SK-N-MC (cell line): ENCODE results near the gene CHN1.

Experiments
- DNase-seq: peaks from one replicate; pipeline ENCODE4 v3.0.0-alpha.2; 2011; ENCODE audit warnings: low read depth, low spot score
- H3K27ac ChIP-seq: fragments of 200-600 bp; sonication (generic); 2 replicates; pipeline ENCODE4 v1.5.1; 2016; ENCODE audit warnings: mixed run types
- H3K36me3 ChIP-seq: fragments of 200-600 bp; sonication (generic); 2 replicates; pipeline ENCODE4 v1.6.1; 2017; ENCODE audit warnings: antibody characterized with exemption, low read length, mixed read lengths; ENCODE audit not compliant: insufficient read depth
- H3K4me3 ChIP-seq: fragments of 200-600 bp; sonication (generic); 2 replicates; pipeline ENCODE4 v1.5.1; 2016
- H3K9ac ChIP-seq: fragments of 200-600 bp; sonication (generic); 2 replicates; pipeline ENCODE4 v1.8.0; 2017; ENCODE audit warnings: mixed run types, mixed read lengths; ENCODE audit not compliant: insufficient read length
- H3K9me3 ChIP-seq: fragments of 200-600 bp; sonication (generic); 2 replicates; pipeline ENCODE4 v1.6.1; 2017; ENCODE audit warnings: low read depth, mild to moderate bottlenecking, antibody characterized with exemption, low read length, moderate library complexity, mixed read lengths
- EZH2 ChIP-seq: fragments of 200-600 bp; sonication (generic); IDR thresholded peaks from one replicate; pipeline ENCODE4 v1.6.1; 2017; ENCODE audit warnings: antibody characterized with exemption
- FOXP2 ChIP-seq: optimal IDR thresholded peaks from 2 replicates; pipeline ENCODE3; 2011; ENCODE audit warnings: mild to moderate bottlenecking, moderate library complexity; ENCODE audit not compliant: insufficient read depth; ENCODE audit errors: extremely low read length, control extremely low read depth
- POLR2AphosphoS5 ChIP-seq: IDR thresholded peaks from 2 replicates; pipeline ENCODE4 v1.6.1; 2012; ENCODE audit warnings: mild to moderate bottlenecking, low read depth, low read length, borderline replicate concordance

The CHN1 gene

GRCh38 chr2:175001566-175001965 is 3.6 kb downstream of the CHN1 start:
- H3K36me3 ChIP-seq, result no peaks in the 10 kb centered on the region
- H3K9ac ChIP-seq, result no peak overlapping the region
- H3K9me3 ChIP-seq, result no peaks in the 10 kb centered on the region
- no peak overlapping the region for H3K27ac ChIP-seq
- DNase-seq, result no peak
- TF ChIP-seq FOXP2 (no peak), POLR2AphosphoS5 (no peak), EZH2 (no peak)
- H3K4me3 ChIP-seq, result no peak overlapping the region

GRCh38 chr2:174997110-174997509 is 8.1 kb downstream of the CHN1 start:
- no peak overlapping the region for H3K4me3 ChIP-seq
- H3K36me3 ChIP-seq, result no peaks in the 10 kb centered on the region
- no peak for DNase-seq
- TF ChIP-seq EZH2 (no peak), POLR2AphosphoS5 (no peak), FOXP2 (no peak)
- no peaks in the 10 kb centered on the region for H3K9me3 ChIP-seq
- no peak overlapping the region for H3K27ac ChIP-seq
- H3K9ac ChIP-seq, result no peak overlapping the region

DNA sequence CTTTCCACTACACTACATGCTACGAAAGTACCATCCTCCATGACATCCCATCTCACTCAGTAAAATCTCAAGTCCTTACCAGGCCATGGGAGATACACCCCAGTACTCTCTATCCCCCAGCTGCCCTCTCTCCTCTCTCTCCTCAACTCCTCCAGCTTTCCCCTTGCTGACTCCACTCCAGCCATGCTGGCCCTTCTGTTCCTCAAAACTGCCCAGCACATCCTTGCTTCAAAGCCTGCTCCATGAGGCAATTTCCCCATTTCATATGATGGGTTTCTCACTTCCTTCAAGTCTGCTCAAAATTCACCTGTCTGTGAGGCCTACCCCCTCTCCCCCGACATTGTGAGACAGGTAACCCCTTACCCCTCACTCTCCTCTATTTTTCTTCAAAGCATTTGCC is 8.6 kb downstream of the CHN1 start:
- no peaks in the 10 kb centered on the region for H3K9me3 ChIP-seq
- no peak overlapping the region for H3K27ac ChIP-seq
- DNase-seq, result no peak
- H3K9ac ChIP-seq, result no peak overlapping the region
- H3K4me3 ChIP-seq, result no peak overlapping the region
- H3K36me3 ChIP-seq, result no peaks in the 10 kb centered on the region
- TF ChIP-seq FOXP2 (no peak), EZH2 (no peak), POLR2AphosphoS5 (no peak)

DNA sequence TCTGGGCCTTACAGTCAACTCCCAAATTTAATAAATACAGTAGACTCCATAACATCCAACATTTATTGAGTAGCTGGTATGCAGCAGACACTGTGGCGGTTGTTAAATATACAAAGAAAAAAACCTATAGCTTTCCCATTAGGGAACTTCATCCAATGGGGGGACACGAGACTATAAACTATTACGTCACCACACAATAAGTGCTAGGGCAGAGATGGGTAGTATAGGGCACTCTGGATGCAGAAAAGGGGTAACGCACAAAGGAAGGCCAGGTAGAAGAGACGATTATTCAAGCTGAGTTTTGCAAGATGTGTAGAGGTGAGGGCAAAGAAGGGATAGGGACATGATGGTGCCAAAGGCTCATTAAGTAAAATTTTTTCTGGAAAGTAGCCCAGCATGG is 10.8 kb downstream of the CHN1 start:
- Histone ChIP-seq H3K36me3 (no peaks in the 10 kb centered on the region), H3K27ac (no peak overlapping the region), H3K9me3 (no peaks in the 10 kb centered on the region), H3K4me3 (no peak overlapping the region), H3K9ac (no peak overlapping the region)
- DNase-seq, result no peak
- TF ChIP-seq EZH2, result no peak
- TF ChIP-seq POLR2AphosphoS5, result no peak
- no peak for TF ChIP-seq FOXP2

GRCh38 chr2:174992886-174993285 is 12.3 kb downstream of the CHN1 start:
- Histone ChIP-seq H3K27ac (no peak overlapping the region), H3K36me3 (no peaks in the 10 kb centered on the region), H3K4me3 (no peak overlapping the region), H3K9me3 (no peaks in the 10 kb centered on the region), H3K9ac (no peak overlapping the region)
- no peak for DNase-seq
- TF ChIP-seq EZH2 (no peak), POLR2AphosphoS5 (no peak)

- TF ChIP-seq FOXP2 (no peak), EZH2 (no peak)
- H3K4me3 ChIP-seq, result no peak overlapping the region
- no peaks in the 10 kb centered on the region for H3K9me3 ChIP-seq
- no peak overlapping the region for H3K9ac ChIP-seq
- no peaks in the 10 kb centered on the region for H3K36me3 ChIP-seq
- no peak for DNase-seq
- H3K27ac ChIP-seq, result no peak overlapping the region
These were observed 19.6 kb downstream of the CHN1 start for GRCh38 chr2:174985614-174986013.

- H3K9ac ChIP-seq, result no peak overlapping the region
- TF ChIP-seq POLR2AphosphoS5 (no peak), EZH2 (no peak), FOXP2 (no peak)
- H3K27ac ChIP-seq, result no peak overlapping the region
- no peak for DNase-seq
- H3K9me3 ChIP-seq, result no peaks in the 10 kb centered on the region
- no peaks in the 10 kb centered on the region for H3K36me3 ChIP-seq
- no peak overlapping the region for H3K4me3 ChIP-seq
These were observed 20.6 kb downstream of the CHN1 start for GRCh38 chr2:174984561-174984960.

DNA sequence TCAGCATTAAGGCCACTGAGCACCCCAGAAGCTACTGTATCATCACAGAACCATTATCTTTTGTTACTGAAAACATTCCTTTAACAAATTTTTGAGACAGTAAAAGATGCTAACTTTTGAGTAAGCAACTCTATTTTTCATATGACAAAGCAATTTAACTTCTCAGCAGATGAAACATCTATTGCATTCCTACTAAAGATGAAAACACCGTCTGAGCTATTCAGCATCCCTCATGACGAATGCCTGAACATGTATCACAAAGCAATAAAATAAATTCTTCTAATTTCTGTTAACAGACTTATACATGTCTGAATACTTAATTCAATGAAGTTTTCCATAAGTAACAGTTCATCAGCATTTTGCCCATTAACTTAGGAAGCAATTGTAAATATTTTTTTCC is 23.9 kb downstream of the CHN1 start:
- no peak overlapping the region for H3K9ac ChIP-seq
- no peaks in the 10 kb centered on the region for H3K9me3 ChIP-seq
- no peak overlapping the region for H3K27ac ChIP-seq
- no peaks in the 10 kb centered on the region for H3K36me3 ChIP-seq
- no peak for DNase-seq
- no peak overlapping the region for H3K4me3 ChIP-seq
- TF ChIP-seq POLR2AphosphoS5, result no peak
- TF ChIP-seq FOXP2, result no peak
- TF ChIP-seq EZH2, result no peak

DNA sequence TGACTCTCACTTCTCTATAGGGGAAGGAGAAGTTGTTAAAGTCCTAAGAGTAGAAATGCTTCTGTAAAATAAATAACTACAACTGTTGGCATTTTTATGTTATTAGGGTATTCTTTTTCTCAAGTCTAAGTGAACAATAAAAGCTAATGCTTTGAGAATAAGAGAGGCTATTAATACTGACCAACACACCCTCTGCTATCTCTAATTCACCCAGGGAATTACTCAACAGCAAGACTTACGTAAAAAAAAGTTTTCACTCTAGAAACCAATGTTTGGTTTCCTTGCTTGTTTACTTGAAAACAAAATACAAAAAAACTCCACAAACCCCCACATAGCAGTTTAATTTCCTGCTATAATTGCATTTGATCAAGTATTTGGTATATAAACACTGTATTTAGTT is 25.2 kb downstream of the CHN1 start:
- DNase-seq, result no peak

More for the DNA sequence above, 25.2 kb downstream of the CHN1 start:
- TF ChIP-seq POLR2AphosphoS5 (no peak), FOXP2 (no peak), EZH2 (no peak)
- H3K4me3 ChIP-seq, result no peak overlapping the region
- no peaks in the 10 kb centered on the region for H3K9me3 ChIP-seq
- no peak overlapping the region for H3K9ac ChIP-seq
- no peak overlapping the region for H3K27ac ChIP-seq
- no peaks in the 10 kb centered on the region for H3K36me3 ChIP-seq
